GM18868 (cell line): ENCODE data around the gene FRAT1.
"Not testable (repeated sequence)": the region's sequence is repeated elsewhere in the genome, so short reads cannot be mapped to it uniquely, and the experiment has no call there.

Source experiments
- ATAC-seq: cut with Tn5 transposase; IDR thresholded peaks from one replicate; pipeline ENCODE4 v1.9.1; 2021; ENCODE audit warnings: mild to moderate bottlenecking, moderate library complexity; ENCODE audit not compliant: unreplicated experiment

FRAT1 gene

DNA sequence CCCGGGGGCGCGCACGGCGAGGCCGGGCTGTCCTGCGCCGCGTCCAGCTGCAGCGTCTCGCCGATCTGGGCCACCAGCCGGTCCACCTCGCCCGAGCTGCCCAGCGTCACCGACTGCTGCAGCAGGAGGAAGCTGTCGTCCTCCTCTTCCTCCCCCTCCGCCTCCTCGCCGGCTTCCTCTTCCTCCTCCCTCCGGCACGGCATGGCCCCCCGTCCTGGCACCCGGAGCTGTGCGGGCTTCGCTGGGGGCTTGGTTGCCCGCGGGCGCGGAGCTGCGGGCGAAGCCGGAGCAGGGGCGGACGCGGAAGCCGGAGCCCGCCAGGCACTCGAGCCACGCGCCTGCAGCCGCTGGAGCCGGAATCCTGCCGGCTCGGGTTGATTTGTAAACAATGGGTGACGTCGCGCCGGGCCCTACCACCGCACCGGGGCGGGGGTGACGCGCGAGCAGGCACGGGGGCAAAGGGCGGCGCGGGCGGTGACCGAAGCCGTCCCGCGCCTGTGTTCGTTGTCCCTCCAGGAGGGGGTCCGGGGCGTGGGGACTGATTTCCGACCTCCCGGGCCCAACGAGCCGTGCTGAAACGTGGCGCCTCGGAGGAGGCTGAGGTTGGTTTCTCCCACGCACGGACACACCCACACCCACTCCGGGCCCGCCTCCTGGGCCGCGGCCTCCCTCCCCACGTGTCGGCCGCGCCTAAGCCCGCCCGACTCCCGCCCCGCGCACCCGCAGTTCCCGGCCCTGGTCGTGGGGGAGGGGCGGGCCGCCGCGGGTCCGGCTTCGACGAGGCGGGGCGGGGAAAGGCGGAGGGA, 15.5 kb downstream of the FRAT1 start, which contains the start of gene FRAT2:
FRAT2 (minus strand) TSS at position 360 of the 806 bp plus-strand sequence; CDS start at position 203, 157 bp downstream.
- peak; percentile 95 for ATAC-seq

- no peak for ATAC-seq
These were observed 16.1 kb downstream of the FRAT1 start for GRCh38 chr10:97335188-97335619.

DNA sequence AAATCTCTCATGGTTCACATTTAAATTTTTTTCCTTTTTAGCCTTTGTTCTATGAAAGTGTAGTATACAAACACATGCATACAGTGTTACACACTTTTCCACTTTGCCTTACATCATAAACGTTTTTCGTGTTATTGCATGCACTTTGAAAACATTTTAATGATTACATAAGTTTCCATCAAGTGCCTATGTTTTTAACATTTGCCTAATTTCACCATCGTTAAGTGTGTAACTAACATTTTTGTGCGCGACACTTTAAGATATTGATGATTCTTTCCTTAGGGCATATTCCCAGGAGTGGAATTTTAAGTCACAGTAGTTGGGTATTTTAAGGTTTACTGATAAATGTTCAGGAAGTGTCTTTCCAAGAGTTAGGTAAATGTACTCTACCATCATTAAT, 16.9 kb downstream of the FRAT1 start:
- ATAC-seq: no peak

DNA sequence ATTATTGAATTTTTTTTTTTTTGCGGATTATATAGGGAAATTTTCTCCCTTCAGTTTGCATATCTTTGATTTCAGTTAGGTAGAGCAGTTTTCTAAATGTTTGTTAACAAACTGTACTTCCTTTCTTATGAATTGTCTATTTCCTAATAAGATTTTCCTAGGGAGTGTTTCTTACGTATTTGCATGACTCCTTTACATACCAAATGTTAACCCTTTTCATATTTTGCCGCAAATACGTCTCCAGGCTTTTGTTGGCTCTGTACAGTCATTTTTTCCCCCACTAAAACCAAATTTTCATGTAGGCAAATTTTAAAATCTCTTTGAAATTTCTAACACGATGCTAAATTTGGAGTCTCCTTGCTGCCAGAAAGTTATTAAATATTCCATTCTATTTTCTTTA, 17.4 kb downstream of the FRAT1 start:
- ATAC-seq: no peak

DNA sequence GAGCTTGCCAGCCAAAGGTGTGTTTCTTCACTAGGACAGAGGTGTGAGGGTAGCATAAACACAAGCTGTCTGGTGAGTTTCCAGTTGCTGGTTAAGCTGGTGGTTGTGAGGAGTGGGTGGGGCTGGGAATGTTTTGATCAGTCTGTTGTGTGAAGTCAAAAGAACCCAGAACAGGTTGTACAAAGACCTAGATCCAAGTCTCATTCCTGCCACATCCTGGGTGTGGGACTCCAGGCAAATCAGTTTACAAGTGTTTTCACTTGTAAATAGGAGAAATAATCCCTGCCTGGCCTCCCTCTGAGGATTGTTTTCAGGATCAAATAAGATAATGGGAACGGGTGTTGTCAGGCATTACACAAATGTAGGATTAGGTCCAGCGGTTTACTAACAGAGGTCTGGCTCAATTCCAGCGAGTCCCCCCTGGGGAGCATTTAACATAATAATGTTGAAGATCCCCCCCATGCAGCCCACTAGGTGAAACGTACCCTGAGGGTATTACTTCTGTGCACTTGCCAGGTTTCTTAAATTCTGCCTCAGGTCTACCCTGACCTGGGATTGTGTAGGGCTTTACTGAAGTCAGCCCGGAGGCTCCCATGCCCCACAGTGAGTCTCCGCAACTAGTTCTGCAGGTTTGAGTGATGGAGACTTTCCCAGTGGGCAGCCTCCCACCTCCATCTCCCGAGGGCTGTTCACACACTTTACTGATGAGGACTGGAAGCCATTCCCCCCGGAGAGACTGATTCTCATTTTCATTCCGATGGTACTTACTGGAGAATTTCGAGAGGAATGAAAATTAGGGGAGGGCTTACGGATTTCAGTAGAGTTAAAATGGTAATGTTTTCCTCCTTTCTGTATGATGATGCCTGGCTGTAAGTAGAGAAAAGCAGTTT, 18.1 kb downstream of the FRAT1 start:
- ATAC-seq: no peak

DNA sequence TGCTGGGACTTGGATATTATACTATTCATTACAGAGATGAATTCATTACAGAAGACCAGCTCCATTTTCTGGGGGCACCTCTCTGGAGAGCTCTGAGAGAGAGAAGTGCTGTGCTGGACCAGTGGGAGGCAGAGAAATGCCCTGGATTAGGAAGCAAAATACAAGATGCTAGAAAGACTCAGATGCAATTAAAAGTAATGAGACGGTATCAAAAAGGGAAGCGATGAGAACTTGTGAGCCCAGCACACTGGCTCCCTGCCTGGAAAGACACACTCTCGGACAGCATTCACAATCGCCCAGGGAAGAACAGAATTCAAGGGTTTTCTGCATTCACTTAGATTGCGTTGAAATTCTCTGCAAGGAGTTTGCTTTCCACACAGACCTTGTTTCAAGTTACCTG, 19.0 kb downstream of the FRAT1 start:
- ATAC-seq: no peak

- ATAC-seq: no peak
These were observed 22.3 kb downstream of the FRAT1 start for GRCh38 chr10:97341416-97341815.

GRCh38 chr10:97343664-97344063, 24.6 kb downstream of the FRAT1 start:
- ATAC-seq: not testable (repeated sequence)

DNA sequence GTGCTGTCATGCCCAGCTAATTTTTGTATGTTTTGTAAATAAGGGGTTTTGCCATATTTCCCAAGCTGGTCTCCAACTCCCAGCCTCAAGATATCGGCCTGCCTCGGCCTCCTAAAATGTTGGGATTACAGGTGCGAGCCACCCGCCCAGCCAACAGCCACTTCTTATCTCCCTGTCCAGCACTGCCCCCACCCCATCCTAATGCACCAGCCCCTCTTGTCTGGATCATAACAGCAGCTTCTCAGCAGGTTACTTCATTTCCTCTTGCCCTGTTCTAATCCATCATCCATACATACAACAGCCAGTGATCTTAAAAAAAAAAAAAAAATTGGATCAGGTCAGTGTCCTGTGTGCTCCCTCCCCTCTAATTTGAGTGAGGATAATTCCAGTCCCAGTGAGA, 28.2 kb downstream of the FRAT1 start:
- ATAC-seq: no peak

DNA sequence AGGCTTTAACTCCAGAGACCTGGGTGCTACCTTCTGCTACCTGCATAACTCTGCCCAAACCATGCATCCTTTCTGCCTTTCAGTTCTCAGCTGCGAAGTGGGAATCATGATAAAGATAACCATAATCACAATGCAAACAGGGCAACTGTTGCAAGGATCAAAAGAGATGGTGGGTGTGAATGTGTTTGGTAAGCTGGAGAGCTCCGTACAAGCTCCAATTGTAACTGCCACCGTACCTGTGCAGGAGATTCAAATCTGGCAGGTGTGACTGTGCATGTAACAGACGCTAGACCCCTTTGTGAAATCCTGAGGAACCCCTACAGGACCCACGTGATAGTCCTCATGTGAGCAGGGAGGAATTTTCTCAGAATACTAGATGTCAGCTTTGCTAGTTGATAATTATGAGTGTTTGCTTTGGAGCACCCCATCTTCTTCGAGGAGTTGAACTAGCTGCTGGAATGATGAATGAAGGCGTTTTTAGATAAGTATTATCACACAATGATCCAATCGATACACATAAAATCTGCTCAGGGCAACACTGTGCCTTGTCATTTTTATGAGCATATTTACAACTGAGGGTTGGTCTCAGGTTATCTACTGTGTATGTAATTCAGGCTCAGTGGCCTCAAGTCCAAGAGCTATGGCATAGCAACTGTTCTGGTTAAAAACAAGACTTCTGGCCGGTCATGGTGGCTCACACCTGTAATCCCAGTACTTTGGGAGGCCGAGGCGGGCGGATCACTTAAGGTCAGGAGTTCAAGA, 30.9 kb downstream of the FRAT1 start:
- no peak for ATAC-seq

- ATAC-seq: no peak
These were observed 34.9 kb downstream of the FRAT1 start for GRCh38 chr10:97353945-97354344.

- no peak for ATAC-seq
These were observed 36.5 kb downstream of the FRAT1 start for GRCh38 chr10:97355571-97355975.

DNA sequence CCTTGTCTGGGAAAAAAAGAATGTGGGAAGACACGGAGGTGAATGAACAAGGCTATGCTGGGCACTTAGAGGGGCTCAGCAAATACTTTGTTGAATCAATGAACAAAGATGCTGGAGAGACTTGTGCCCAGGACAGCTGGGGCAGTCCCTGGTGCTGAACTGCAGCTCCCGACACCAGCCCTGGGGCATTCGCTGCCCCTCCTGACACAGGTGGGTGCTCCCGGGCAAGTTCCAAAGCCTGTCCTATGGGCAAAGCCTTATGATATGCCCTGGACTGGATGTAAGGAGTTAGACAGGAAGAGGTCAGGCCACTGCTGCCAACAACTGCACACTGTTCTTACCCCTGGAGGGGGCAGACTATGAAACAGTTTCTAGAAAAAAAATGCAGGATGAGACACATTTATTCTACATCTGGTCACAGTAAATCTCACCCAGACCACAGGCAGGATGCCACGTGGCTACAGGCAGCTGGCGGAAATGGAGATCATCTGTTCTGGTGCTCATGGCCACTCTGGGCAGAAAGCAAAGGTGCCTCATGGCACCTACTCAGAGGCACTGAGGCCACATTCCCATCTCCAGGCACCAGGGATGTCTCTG, 37.3 kb downstream of the FRAT1 start:
- ATAC-seq: no peak

- no peak for ATAC-seq
These were observed 37.8 kb downstream of the FRAT1 start for GRCh38 chr10:97356918-97357317.

GRCh38 chr10:97358349-97358748, 39.3 kb downstream of the FRAT1 start:
- ATAC-seq: no peak

DNA sequence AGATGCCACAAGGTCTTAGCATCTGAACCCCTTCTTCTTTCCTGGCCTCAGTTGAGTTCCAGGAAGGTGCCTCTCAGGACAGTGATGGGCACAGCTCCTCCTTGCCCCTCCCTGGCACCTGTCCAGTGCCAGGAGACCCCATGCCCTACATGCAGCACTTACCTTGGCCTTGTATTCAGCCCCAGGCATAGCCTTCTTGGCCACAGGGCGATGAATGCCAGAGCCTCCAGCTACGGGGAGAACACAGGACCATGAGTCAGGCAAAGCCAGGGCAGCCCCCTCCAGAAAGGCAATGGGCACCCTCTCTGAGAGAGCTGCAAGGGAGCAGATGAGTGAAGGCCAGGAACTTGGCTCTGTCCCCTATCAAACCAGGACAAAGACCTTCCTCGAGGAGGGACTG, 39.7 kb downstream of the FRAT1 start:
- ATAC-seq: no peak

GRCh38 chr10:97360705-97361536, 41.9 kb downstream of the FRAT1 start:
- no peak for ATAC-seq

GRCh38 chr10:97361537-97361901, 42.4 kb downstream of the FRAT1 start:
- no peak for ATAC-seq

DNA sequence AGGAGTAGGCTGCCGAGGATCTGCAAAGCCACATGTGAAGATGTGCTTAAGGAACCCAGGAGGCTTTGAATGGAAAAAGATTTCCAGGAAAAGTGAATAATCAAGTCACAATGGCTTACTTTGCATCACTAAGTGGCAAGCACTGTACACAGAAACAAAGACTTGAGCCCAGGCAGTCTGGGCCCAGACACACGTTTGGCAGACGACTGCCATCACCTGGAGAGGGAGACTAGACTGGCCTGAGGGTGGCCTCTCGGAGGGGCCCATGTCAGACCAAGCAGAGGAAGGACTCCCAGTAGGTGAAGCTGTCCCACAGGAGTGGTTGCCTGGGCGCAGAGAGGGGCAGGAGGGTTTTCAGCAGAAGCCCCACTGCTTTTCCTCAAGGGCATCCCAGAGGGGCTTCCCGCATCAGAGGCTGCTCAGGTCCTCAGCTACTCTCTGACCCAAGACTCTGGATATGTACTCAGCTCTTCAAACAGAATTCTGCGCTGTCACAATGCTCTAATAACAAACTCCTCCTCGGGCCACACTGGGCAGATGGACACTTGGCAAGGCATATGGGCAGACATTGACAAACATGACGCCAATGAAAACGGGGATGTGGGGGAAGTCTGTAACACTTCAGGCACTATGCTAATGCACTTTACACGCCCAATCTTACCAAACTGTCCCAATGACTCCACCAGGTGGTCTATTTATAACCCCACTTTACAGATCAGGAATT, 43.4 kb downstream of the FRAT1 start:
- no peak for ATAC-seq
